AG08396 (cell line): ENCODE results near the gene SDHA.

ENCODE experiments used
- DNase-seq: peaks from one replicate; pipeline ENCODE4 v3.0.0; 2012; ENCODE audit warnings: low spot score, mixed read lengths

Gene SDHA

GRCh38 chr5:217494-218456, at the start of gene SDHA, which contains the start of gene CCDC127:
SDHA (plus strand) TSS chr5:218320; CDS start chr5:218356, 36 bp downstream.
CCDC127 (minus strand) TSS chr5:218153; CDS start chr5:216849, 1,304 bp downstream.
- peak; percentile 100 for DNase-seq

GRCh38 chr5:169071-169727, 48.9 kb upstream of the SDHA start:
- no peak for DNase-seq

GRCh38 chr5:169728-170094, 48.4 kb upstream of the SDHA start:
- no peak for DNase-seq

- DNase-seq, result no peak
These were observed 46.9 kb upstream of the SDHA start for GRCh38 chr5:170971-171800.

- no peak for DNase-seq
These were observed 46.3 kb upstream of the SDHA start for GRCh38 chr5:171801-172331.

GRCh38 chr5:172421-172820, 45.7 kb upstream of the SDHA start:
- DNase-seq, result no peak

- DNase-seq, result no peak
These were observed 45.3 kb upstream of the SDHA start for GRCh38 chr5:172841-173251.

- no peak for DNase-seq
These were observed 44.5 kb upstream of the SDHA start for GRCh38 chr5:173392-174290.

GRCh38 chr5:174291-174600, 43.9 kb upstream of the SDHA start:
- no peak for DNase-seq

- no peak for DNase-seq
These were observed 43.1 kb upstream of the SDHA start for GRCh38 chr5:174876-175465.

GRCh38 chr5:176296-176823, 41.8 kb upstream of the SDHA start:
- DNase-seq, result no peak

- DNase-seq, result no peak
These were observed 40.0 kb upstream of the SDHA start for GRCh38 chr5:178110-178509.

GRCh38 chr5:179401-179800, 38.7 kb upstream of the SDHA start:
- DNase-seq, result no peak

GRCh38 chr5:180286-180918, 37.7 kb upstream of the SDHA start:
- no peak for DNase-seq

GRCh38 chr5:181160-181559, 37.0 kb upstream of the SDHA start:
- DNase-seq, result no peak

- no peak for DNase-seq
These were observed 36.6 kb upstream of the SDHA start for GRCh38 chr5:181566-181965.

GRCh38 chr5:182126-182525, 36.0 kb upstream of the SDHA start:
- no peak for DNase-seq

GRCh38 chr5:184471-184870, 33.6 kb upstream of the SDHA start:
- no peak for DNase-seq

- no peak for DNase-seq
These were observed 32.7 kb upstream of the SDHA start for GRCh38 chr5:185095-186070.
